ENCODE data around the gene RRP1. TPM values are rescaled to one million over a fixed set of nuclear protein-coding genes. Genes with fewer than 3 reads are reported as not detected.
A peak's percentile ranks its signal among the peaks of the same experiment; 100 is the strongest.

RRP1 gene
- total and polyA plus RNA-seq, 2 of the 13 experiments (the other 11 are each of a cell fraction or from before 2014, with no cell fraction given) = 20.1 to 35.1 TPM

DNA sequence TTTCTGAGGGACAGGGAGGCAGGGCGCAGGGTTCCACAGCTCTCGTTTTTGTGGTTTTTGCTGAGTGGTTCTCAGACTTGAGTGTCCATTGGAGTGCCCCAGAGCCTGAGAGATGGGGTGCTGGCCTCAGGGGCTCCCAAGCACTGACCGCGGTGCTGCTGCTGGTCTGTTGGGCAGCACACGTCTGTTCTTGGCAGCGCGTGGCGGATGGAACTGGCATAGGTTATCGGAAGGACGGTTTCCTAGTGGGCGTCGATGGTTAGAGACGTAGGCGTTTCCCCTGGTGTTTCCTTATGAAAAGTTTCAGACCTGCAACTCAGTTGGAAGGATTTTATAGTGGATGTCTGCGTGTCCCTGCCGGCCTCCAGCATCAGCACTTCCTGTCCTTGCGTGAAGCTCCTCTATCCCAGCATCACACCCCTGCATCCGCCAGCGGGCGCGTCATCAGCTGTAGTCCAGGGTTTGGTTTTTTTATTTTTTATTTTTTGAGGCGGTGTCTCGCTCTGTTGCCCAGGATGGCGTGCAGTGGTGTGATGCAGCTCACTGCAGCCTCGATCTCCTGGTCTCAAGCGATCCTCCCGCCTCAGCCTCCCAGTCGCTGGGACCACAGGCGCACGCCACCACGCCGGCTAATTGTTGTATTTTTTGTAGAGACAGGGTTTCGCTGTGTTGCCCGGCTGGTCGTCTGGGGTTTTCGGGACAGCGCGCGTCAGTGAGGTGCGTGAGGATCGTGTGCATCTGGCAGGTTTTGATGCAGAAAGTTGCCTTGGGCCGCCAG lies 11.8 kb downstream of the RRP1 start:
- POLR2A ChIA-PET = interaction anchor here (1.0 kb wide), 1 partner anchor 11 kb away, joined by 4 read pairs; the partner anchor contains the start of gene RRP1
- H3K9me3 ChIP-seq (ENCODE audit: low read length) = no peaks in the 10 kb centered on the region
- intact Hi-C loops (cut with micrococcal nuclease; ENCODE audit: unreplicated experiment) (no loop called here), in situ Hi-C loops (cut with HindIII; ENCODE audit: extremely low pct_ligation_motif_present, low pct_unique_long_range_greater_than_20kb) (no loop called here)
- DNase-seq (ENCODE audit: low spot score) (no peak), FAIRE-seq (no peak), ATAC-seq (no peak)
- CTCF ChIA-PET (ENCODE audit: low intra/inter-chr PET ratio, low total read pairs) = no interaction called here
- H4K20me1 ChIP-seq (ENCODE audit: insufficient read depth, low read length) = no peaks in the 10 kb centered on the region
- H3K4me2 ChIP-seq (ENCODE audit: low read depth, low read length) = no peak overlapping the region
- TF ChIP-seq RBFOX2 (IDR thresholded peaks at IDR 0.05; ENCODE audit: low read depth, low read length) = 0 out of 2 replicates have a peak, but pooled peaks have one; percentile 38
- TF ChIP-seq MAZ (IDR thresholded peaks at IDR 0.05; ENCODE audit: borderline replicate concordance, low read depth, low read length) = no peak
- no peak for TF ChIP-seq MAZ (CRISPR knock-in tag; IDR thresholded peaks at IDR 0.05; ENCODE audit: low read depth)
- H3K4me3 ChIP-seq (replicated peaks in 1 of 3; ENCODE audit: insufficient read depth in 1 of 3, low read depth in 2 of 3, low read length in 3 of 3) = no peak overlapping the region
- no peaks in the 10 kb centered on the region for H3K79me2 ChIP-seq (ENCODE audit: insufficient read depth, low read length)
- 97% methylated on average over 40 of the region's 42 CpGs for whole genome bisulfite sequencing (ENCODE audit: low lambda C conversion rate)
- H3K9ac ChIP-seq (ENCODE audit: insufficient read depth, low read depth, low read length) = no peak overlapping the region
- no peak overlapping the region for H2AFZ ChIP-seq (ENCODE audit: low read length)
- H3K4me1 ChIP-seq (ENCODE audit: insufficient read depth, low read length) = no peaks in the 10 kb centered on the region
- BruUV-seq (replicated peaks) = no TSS peak
- H3K27ac ChIP-seq (ENCODE audit: extremely low read length, insufficient read depth, low read length) = no peak overlapping the region
- H3K27me3 ChIP-seq (ENCODE audit: control insufficient read depth in 1 of 2, insufficient read depth in 2 of 2, low read length in 2 of 2) = no peaks in the 10 kb centered on the region
- peaks cover 45 to 77% of the 10 kb centered on the region in 2 experiments for H3K36me3 ChIP-seq (replicated peaks in 1 of 2; ENCODE audit: control insufficient read depth in 1 of 2, insufficient read depth in 2 of 2, low read length in 2 of 2)

- in situ Hi-C loops (cut with HindIII; ENCODE audit: extremely low pct_ligation_motif_present, low pct_unique_long_range_greater_than_20kb) = no loop called here
- no peak for DNase-seq (ENCODE audit: low spot score)
- BruUV-seq (replicated peaks) = no TSS peak
- ChIA-PET POLR2A (no interaction called here), CTCF (ENCODE audit: low intra/inter-chr PET ratio, low total read pairs) (no interaction called here)
- Histone ChIP-seq H3K79me2 (ENCODE audit: insufficient read depth, low read length) (no peaks in the 10 kb centered on the region), H4K20me1 (ENCODE audit: insufficient read depth, low read length) (no peaks in the 10 kb centered on the region), H3K4me3 (replicated peaks in 1 of 3; ENCODE audit: insufficient read depth in 1 of 3, low read depth in 2 of 3, low read length in 3 of 3) (no peak overlapping the region), H3K9ac (ENCODE audit: insufficient read depth, low read depth, low read length) (no peak overlapping the region), H3K4me1 (ENCODE audit: insufficient read depth, low read length) (no peaks in the 10 kb centered on the region), H3K9me3 (ENCODE audit: low read length) (no peaks in the 10 kb centered on the region), H3K27me3 (ENCODE audit: control insufficient read depth in 1 of 2, insufficient read depth in 2 of 2, low read length in 2 of 2) (no peaks in the 10 kb centered on the region), H3K27ac (ENCODE audit: extremely low read length, insufficient read depth, low read length) (no peak overlapping the region), H3K4me2 (ENCODE audit: low read depth, low read length) (no peak overlapping the region), H2AFZ (ENCODE audit: low read length) (no peak overlapping the region), H3K36me3 (replicated peaks in 1 of 2; ENCODE audit: control insufficient read depth in 1 of 2, insufficient read depth in 2 of 2, low read length in 2 of 2) (peaks cover 34 to 61% of the 10 kb centered on the region in 2 experiments; a peak in 4 of 5 replicates)
- ATAC-seq = no peak
- intact Hi-C loops (cut with micrococcal nuclease; ENCODE audit: unreplicated experiment) = no loop called here
- 94% methylated on average over 14 of the region's 14 CpGs for WGBS (ENCODE audit: low lambda C conversion rate)
- peak; percentile 9 for TF ChIP-seq AGO2 (optimal IDR thresholded peaks at IDR 0.05; ENCODE audit: low read depth, low read length)
- no peak for TF ChIP-seq CENPX (CRISPR knock-in tag; IDR thresholded peaks at IDR 0.05)
- no peak for FAIRE-seq
Measured at GRCh38 chr21:43802713-43803313, 13.4 kb downstream of the RRP1 start.
